Measurements from ENCODE around the gene FMR1NB.

DNA sequence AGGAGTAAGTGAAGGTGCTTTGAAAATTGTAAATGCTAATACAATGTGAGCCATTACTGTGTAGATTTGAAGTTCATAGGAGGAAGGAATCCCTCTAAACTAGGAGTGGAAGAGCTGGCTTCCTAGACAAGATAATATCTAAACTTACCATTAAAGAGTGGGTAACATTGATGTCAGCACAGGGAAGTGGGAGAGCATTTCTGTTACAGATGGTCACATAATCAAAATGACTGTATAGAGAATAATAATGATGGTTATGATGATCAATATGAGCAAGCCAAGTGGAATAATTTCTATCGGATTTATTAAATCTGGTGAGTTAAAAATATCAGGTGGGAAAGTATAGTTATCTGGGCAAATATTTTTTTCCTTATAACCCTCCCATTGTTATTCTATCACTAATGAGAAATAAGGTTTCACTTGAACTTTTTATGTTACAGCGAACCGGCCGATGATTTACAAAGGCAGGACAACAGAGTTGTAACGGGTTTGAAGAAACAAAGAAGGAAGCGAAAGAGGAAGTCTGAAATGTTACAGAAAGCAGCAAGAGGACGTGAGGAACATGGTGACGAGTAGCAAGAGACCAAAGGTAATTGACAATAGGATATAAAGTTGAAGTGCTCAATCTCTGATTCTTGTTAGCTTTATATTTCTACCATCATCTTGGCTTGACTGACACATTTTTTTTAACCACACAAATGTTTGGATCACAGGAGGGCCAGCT, 43.5 kb downstream of the FMR1NB start:
- TF ChIP-seq GATA2 (IDR thresholded peaks at IDR 0.05; ENCODE audit: low read depth, low read length) = no peak
- no peak for TF ChIP-seq GATA3 (IDR thresholded peaks at IDR 0.05; ENCODE audit: low read depth, low read length)

Data from SH-SY5Y (cell line).